HEK293 (cell line): ENCODE measurements around the gene KNOP1.

Experiments used
- CTCF ChIA-PET: fragments of 350-600 bp; formaldehyde crosslinking; extraction: SDS; loops from one replicate; lab custom pipeline; 2021; ENCODE audit warnings: antibody characterized with exemption; lab: Yijun Ruan, JAX
- POLR2A ChIA-PET: fragments of 300-600 bp; formaldehyde crosslinking; extraction: SDS; loops from one replicate; lab custom pipeline; 2020; ENCODE audit warnings: antibody characterized with exemption, inconsistent platforms; lab: Yijun Ruan, JAX
- H3K27ac ChIP-seq: fragments of 200-500 bp; sonication (Bioruptor generic); 2 replicates; pipeline ENCODE4 v1.5.1; 2014; ENCODE audit warnings: low read depth, low read length, control low read depth, inconsistent platforms; ENCODE audit errors: extremely low read depth
- H3K36me3 ChIP-seq, 2 experiments: fragments of 200-500 bp in 1 of 2; sonication (Bioruptor generic) in 1 of 2; 1 replicate in 1 of 2; 2 replicates in 1 of 2; pipeline ENCODE4 v1.5.1; 2014 to 2017; ENCODE audit warnings: inconsistent platforms in 2 of 2, low read length in 2 of 2; ENCODE audit not compliant: control insufficient read depth in 2 of 2, insufficient read depth in 1 of 2
- H3K4me1 ChIP-seq: fragments of 200-500 bp; sonication (Bioruptor generic); 2 replicates; pipeline ENCODE4 v1.5.1; 2014; ENCODE audit warnings: mild to moderate bottlenecking, low read length, inconsistent platforms; ENCODE audit not compliant: control insufficient read depth, insufficient read depth
- H3K4me3 ChIP-seq: 2 replicates; pipeline ENCODE4 v1.5.1; 2011; ENCODE audit warnings: low read depth, mild to moderate bottlenecking, control low read depth, low read length, moderate library complexity
- H3K9me3 ChIP-seq: fragments of 200-500 bp; sonication (Bioruptor generic); 2 replicates; pipeline ENCODE4 v1.5.1; 2014; ENCODE audit warnings: low read depth, low read length, inconsistent platforms; ENCODE audit not compliant: control insufficient read depth, insufficient read depth
- GLI4 ChIP-seq: fragments of 450-650 bp; formaldehyde crosslinking; IDR thresholded peaks from 2 replicates; pipeline ENCODE4 v1.5.1; 2016; ENCODE audit warnings: missing biosample characterization, missing genetic modification characterization
- HOXC10 ChIP-seq: sonication (generic); formaldehyde crosslinking; IDR thresholded peaks from 2 replicates; pipeline ENCODE4 v1.8.1; 2023; ENCODE audit warnings: mild to moderate bottlenecking, missing genetic modification reagents
- KLF9 ChIP-seq: fragments of 450-650 bp; formaldehyde crosslinking; IDR thresholded peaks from 2 replicates; pipeline ENCODE4 v1.5.1; 2016; ENCODE audit warnings: missing biosample characterization, missing genetic modification characterization, low read depth
- MEIS1 ChIP-seq: sonication (generic); formaldehyde crosslinking; IDR thresholded peaks from 2 replicates; pipeline ENCODE4 v1.8.1; 2022; ENCODE audit warnings: missing genetic modification reagents, mild to moderate bottlenecking, borderline replicate concordance
- SALL2 ChIP-seq: fragments of 450-650 bp; formaldehyde crosslinking; IDR thresholded peaks from 2 replicates; pipeline ENCODE4 v1.5.0; 2017; ENCODE audit warnings: missing biosample characterization, mild to moderate bottlenecking, missing genetic modification characterization, borderline replicate concordance
- WT1 ChIP-seq: fragments of 450-650 bp; formaldehyde crosslinking; IDR thresholded peaks from 2 replicates; pipeline ENCODE4 v1.5.1; 2016; ENCODE audit warnings: missing biosample characterization, missing genetic modification characterization
- ZBTB8A ChIP-seq: fragments of 450-650 bp; formaldehyde crosslinking; IDR thresholded peaks from 2 replicates; pipeline ENCODE4 v1.5.1; 2016; ENCODE audit warnings: missing biosample characterization, missing genetic modification characterization
- ZFHX2 ChIP-seq: fragments of 450-650 bp; formaldehyde crosslinking; conservative IDR thresholded peaks from 2 replicates; pipeline ENCODE4 v1.5.1; 2016; ENCODE audit warnings: missing biosample characterization, missing genetic modification characterization
- ZFP37 ChIP-seq: fragments of 450-650 bp; formaldehyde crosslinking; IDR thresholded peaks from 2 replicates; pipeline ENCODE4 v1.5.1; 2016; ENCODE audit warnings: missing biosample characterization, missing genetic modification characterization
- ZNF174 ChIP-seq: fragments of 450-650 bp; formaldehyde crosslinking; IDR thresholded peaks from 2 replicates; pipeline ENCODE4 v1.5.0; 2017; ENCODE audit warnings: missing biosample characterization, mild to moderate bottlenecking, missing genetic modification characterization
- ZNF350 ChIP-seq: fragments of 450-650 bp; formaldehyde crosslinking; IDR thresholded peaks from 2 replicates; pipeline ENCODE4 v1.5.0; 2017; ENCODE audit warnings: missing biosample characterization, mild to moderate bottlenecking, missing genetic modification characterization
- ZNF549 ChIP-seq: fragments of 450-650 bp; IDR thresholded peaks from 2 replicates; pipeline ENCODE4 v1.5.1; 2018; ENCODE audit warnings: missing biosample characterization, missing genetic modification characterization, mild to moderate bottlenecking, inconsistent platforms, moderate library complexity
- ZNF561 ChIP-seq: fragments of 450-650 bp; IDR thresholded peaks from 2 replicates; pipeline ENCODE4 v1.5.1; 2018; ENCODE audit warnings: missing biosample characterization, missing genetic modification characterization, borderline replicate concordance
- ZNF658 ChIP-seq: fragments of 450-650 bp; formaldehyde crosslinking; IDR thresholded peaks from 2 replicates; pipeline ENCODE4; 2016; ENCODE audit warnings: missing biosample characterization, missing genetic modification characterization
- ZNF707 ChIP-seq: fragments of 450-650 bp; formaldehyde crosslinking; IDR thresholded peaks from 2 replicates; pipeline ENCODE4 v1.5.1; 2016; ENCODE audit warnings: missing biosample characterization, missing genetic modification characterization
- TF ChIP-seq, protein P1 (sequence below): fragments of 450-650 bp; formaldehyde crosslinking; optimal IDR thresholded peaks from 2 replicates; pipeline ENCODE3; 2016; ENCODE audit warnings: missing biosample characterization, mild to moderate bottlenecking, missing genetic modification characterization
- TF ChIP-seq, protein P2 (sequence below): fragments of 450-650 bp; formaldehyde crosslinking; IDR thresholded peaks from 2 replicates; pipeline ENCODE4 v1.5.1; 2016; ENCODE audit warnings: missing biosample characterization, missing genetic modification characterization
- TF ChIP-seq, protein P3 (sequence below): fragments of 450-650 bp; formaldehyde crosslinking; IDR thresholded peaks from 2 replicates; pipeline ENCODE4 v1.5.1; 2016; ENCODE audit warnings: missing biosample characterization, missing genetic modification characterization
- TF ChIP-seq, protein P4 (sequence below): fragments of 450-650 bp; formaldehyde crosslinking; conservative IDR thresholded peaks from 2 replicates; pipeline ENCODE4 v1.5.1; 2016; ENCODE audit warnings: low read depth, missing biosample characterization, missing genetic modification characterization
- TF ChIP-seq, protein P5 (sequence below): fragments of 450-650 bp; formaldehyde crosslinking; IDR thresholded peaks from 2 replicates; pipeline ENCODE4 v1.5.1; 2016; ENCODE audit warnings: missing biosample characterization, missing genetic modification characterization

The KNOP1 gene

DNA sequence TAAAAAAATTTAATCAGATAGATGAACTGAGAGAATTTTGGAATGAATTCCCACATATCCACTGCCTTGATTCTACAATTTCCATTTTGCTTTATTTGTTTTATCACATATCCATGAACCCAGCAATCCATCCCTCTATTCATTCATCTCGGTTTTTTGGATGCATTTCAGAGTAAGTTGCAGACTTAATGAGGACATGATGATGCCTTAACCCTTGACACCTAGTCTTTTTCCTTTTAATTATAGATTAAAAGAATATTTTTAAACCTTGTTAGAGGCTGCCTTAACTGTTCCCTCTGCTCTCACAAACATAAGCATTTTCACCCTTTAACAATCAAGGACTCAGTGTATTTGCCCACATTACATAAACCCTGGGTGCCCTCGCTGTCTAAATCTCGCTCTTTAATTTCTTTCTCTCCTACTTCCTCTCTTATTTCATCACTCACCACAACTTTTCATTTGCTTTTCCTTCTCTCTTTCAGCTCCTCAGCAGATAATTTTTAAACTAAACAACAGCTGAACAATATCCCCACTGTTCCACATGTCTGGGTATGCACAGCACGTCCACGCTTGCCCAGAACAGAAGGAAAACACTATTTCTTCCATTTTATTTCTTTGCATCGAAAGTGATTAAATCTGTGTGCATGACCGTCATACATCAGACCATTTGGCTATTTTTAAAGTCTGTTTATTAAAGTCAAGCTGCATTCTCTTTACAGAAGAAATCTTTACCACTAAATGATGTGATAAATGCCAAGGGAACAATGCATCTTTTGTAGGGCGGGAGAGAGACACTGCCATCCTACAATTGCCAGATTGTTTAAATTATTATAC is 40.0 kb upstream of the KNOP1 start:
- no peak overlapping the region for H3K27ac ChIP-seq
- H3K4me1 ChIP-seq = no peaks in the 10 kb centered on the region
- TF ChIP-seq ZNF174 (no peak), SALL2 (tag by site-specific recombination) (no peak), MEIS1 (no peak), ZFP37 (no peak), ZNF561 (tag by site-specific recombination) (no peak), ZNF549 (tag by site-specific recombination) (no peak), WT1 (no peak), ZBTB8A (no peak), ZNF350 (tag by site-specific recombination) (no peak), ZNF658 (no peak), GLI4 (tag by site-specific recombination) (no peak), HOXC10 (CRISPR knock-in tag) (no peak), ZNF707 (tag by site-specific recombination) (no peak), ZFHX2 (tag by site-specific recombination) (no peak), KLF9 (tag by site-specific recombination) (no peak)
- TF ChIP-seq, protein P1, sequence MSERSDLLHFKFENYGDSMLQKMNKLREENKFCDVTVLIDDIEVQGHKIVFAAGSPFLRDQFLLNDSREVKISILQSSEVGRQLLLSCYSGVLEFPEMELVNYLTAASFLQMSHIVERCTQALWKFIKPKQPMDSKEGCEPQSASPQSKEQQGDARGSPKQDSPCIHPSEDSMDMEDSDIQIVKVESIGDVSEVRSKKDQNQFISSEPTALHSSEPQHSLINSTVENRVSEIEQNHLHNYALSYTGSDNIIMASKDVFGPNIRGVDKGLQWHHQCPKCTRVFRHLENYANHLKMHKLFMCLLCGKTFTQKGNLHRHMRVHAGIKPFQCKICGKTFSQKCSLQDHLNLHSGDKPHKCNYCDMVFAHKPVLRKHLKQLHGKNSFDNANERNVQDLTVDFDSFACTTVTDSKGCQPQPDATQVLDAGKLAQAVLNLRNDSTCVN (tag by site-specific recombination) = no peak
- TF ChIP-seq, protein P2, sequence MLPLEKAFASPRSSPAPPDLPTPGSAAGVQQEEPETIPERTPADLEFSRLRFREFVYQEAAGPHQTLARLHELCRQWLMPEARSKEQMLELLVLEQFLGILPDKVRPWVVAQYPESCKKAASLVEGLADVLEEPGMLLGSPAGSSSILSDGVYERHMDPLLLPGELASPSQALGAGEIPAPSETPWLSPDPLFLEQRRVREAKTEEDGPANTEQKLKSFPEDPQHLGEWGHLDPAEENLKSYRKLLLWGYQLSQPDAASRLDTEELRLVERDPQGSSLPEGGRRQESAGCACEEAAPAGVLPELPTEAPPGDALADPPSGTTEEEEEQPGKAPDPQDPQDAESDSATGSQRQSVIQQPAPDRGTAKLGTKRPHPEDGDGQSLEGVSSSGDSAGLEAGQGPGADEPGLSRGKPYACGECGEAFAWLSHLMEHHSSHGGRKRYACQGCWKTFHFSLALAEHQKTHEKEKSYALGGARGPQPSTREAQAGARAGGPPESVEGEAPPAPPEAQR (tag by site-specific recombination) = no peak
- TF ChIP-seq, protein P3, sequence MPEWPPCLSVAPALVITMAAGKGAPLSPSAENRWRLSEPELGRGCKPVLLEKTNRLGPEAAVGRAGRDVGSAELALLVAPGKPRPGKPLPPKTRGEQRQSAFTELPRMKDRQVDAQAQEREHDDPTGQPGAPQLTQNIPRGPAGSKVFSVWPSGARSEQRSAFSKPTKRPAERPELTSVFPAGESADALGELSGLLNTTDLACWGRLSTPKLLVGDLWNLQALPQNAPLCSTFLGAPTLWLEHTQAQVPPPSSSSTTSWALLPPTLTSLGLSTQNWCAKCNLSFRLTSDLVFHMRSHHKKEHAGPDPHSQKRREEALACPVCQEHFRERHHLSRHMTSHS (tag by site-specific recombination) = no peak
- TF ChIP-seq, protein P4, sequence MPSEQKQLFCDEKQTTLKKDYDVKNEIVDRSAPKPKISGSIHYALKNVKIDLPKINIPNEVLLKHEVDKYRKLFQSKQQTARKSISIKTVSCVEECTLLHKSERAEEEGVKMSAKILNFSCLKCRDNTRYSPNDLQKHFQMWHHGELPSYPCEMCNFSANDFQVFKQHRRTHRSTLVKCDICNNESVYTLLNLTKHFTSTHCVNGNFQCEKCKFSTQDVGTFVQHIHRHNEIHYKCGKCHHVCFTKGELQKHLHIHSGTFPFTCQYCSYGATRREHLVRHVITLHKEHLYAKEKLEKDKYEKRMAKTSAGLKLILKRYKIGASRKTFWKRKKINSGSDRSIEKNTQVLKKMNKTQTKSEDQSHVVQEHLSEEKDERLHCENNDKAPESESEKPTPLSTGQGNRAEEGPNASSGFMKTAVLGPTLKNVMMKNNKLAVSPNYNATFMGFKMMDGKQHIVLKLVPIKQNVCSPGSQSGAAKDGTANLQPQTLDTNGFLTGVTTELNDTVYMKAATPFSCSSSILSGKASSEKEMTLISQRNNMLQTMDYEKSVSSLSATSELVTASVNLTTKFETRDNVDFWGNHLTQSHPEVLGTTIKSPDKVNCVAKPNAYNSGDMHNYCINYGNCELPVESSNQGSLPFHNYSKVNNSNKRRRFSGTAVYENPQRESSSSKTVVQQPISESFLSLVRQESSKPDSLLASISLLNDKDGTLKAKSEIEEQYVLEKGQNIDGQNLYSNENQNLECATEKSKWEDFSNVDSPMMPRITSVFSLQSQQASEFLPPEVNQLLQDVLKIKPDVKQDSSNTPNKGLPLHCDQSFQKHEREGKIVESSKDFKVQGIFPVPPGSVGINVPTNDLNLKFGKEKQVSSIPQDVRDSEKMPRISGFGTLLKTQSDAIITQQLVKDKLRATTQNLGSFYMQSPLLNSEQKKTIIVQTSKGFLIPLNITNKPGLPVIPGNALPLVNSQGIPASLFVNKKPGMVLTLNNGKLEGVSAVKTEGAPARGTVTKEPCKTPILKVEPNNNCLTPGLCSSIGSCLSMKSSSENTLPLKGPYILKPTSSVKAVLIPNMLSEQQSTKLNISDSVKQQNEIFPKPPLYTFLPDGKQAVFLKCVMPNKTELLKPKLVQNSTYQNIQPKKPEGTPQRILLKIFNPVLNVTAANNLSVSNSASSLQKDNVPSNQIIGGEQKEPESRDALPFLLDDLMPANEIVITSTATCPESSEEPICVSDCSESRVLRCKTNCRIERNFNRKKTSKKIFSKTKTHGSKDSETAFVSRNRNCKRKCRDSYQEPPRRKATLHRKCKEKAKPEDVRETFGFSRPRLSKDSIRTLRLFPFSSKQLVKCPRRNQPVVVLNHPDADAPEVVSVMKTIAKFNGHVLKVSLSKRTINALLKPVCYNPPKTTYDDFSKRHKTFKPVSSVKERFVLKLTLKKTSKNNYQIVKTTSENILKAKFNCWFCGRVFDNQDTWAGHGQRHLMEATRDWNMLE (tag by site-specific recombination) = no peak
- TF ChIP-seq, protein P5, sequence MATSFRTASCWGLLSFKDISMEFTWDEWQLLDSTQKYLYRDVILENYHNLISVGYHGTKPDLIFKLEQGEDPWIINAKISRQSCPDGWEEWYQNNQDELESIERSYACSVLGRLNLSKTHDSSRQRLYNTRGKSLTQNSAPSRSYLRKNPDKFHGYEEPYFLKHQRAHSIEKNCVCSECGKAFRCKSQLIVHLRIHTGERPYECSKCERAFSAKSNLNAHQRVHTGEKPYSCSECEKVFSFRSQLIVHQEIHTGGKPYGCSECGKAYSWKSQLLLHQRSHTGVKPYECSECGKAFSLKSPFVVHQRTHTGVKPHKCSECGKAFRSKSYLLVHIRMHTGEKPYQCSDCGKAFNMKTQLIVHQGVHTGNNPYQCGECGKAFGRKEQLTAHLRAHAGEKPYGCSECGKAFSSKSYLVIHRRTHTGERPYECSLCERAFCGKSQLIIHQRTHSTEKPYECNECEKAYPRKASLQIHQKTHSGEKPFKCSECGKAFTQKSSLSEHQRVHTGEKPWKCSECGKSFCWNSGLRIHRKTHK (tag by site-specific recombination) = no peak
- TF ChIP-seq, all 188 proteins: peak for 0
- CTCF ChIA-PET = no interaction called here
- Histone ChIP-seq H3K36me3 (no peaks in the 10 kb centered on the region), H3K4me3 (no peak overlapping the region), H3K9me3 (no peaks in the 10 kb centered on the region)
- POLR2A ChIA-PET = no interaction called here
